Measurements from ENCODE around the gene TEKT5. TPM values are rescaled to one million over a fixed set of nuclear protein-coding genes. Genes with fewer than 3 reads are reported as not detected.

Gene TEKT5
- total RNA-seq, 2 donors from 2014 or later, result 0.36 to 3.9 TPM

DNA sequence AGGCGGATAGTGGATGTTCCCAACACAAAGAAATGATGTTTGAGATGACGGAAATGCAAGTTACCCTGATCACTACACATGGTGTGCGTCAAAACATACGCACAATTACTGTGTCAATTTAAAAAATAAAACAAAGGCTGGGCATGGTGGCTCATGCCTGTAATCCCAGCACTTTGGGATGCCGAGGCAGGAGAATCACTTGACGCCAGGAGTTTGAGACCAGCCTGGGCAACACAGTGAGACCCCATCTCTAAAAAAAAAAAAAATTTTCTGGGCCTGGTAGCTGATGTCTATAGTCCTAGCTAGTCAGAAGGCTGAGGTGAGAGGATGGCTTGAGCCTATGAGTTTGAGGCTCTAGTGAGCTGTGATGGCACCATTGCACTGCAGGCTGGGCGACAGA is 51.8 kb downstream of the TEKT5 start:
- no peaks in the 10 kb centered on the region for H3K9me3 ChIP-seq
- H3K27ac ChIP-seq, result no peak overlapping the region
- TF ChIP-seq POLR2AphosphoS5 (IDR thresholded peaks at IDR 0.05) (no peak), CTCF (IDR thresholded peaks at IDR 0.05) (no peak), POLR2A (IDR thresholded peaks at IDR 0.05) (no peak)
- no peaks in the 10 kb centered on the region for H3K4me1 ChIP-seq (replicated peaks)
- no peaks in the 10 kb centered on the region for H3K36me3 ChIP-seq
- no peak for DNase-seq (ENCODE audit: low spot score)
- 88% methylated on average over 7 of the region's 7 CpGs for WGBS
- intact Hi-C loops (cut with DNase I), result no loop called here
- no peaks in the 10 kb centered on the region for H3K27me3 ChIP-seq (replicated peaks; ENCODE audit: insufficient read depth)
- H3K4me3 ChIP-seq, result no peak overlapping the region

- TF ChIP-seq POLR2A (IDR thresholded peaks at IDR 0.05), result no peak
- no peak for TF ChIP-seq CTCF (IDR thresholded peaks at IDR 0.05)
- no peak for TF ChIP-seq POLR2AphosphoS5 (IDR thresholded peaks at IDR 0.05)
- Histone ChIP-seq H3K4me1 (replicated peaks) (no peaks in the 10 kb centered on the region), H3K27ac (no peak overlapping the region), H3K9me3 (no peaks in the 10 kb centered on the region), H3K27me3 (replicated peaks; ENCODE audit: insufficient read depth) (no peaks in the 10 kb centered on the region), H3K4me3 (no peak overlapping the region), H3K36me3 (no peaks in the 10 kb centered on the region)
- no peak for DNase-seq (ENCODE audit: low spot score)
- 72% methylated on average over 6 of the region's 6 CpGs for WGBS
- intact Hi-C loops (cut with DNase I), result no loop called here
These were observed 52.5 kb downstream of the TEKT5 start for GRCh38 chr16:10641953-10642949.

DNA sequence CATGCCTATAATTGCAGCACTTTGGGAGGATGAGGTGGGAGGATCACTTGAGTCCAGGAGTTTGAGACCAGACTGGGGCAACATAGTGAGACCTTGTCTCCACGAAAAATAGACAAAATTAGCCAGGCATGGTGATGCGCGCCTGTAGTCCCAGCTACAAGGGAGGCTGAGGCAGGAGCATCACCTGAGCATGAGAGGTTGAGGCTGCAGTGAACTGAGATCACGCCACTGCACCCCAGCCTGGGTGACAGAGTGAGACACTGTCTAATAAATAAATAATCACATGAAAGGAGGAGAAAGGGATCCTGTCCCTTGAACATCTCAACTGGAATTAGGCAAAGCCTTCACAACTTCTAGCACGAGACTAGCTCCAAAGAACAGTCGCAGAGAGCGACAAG is 53.2 kb downstream of the TEKT5 start:
- 93% methylated on average over 7 of the region's 7 CpGs for WGBS
- no peak overlapping the region for H3K4me3 ChIP-seq
- no peaks in the 10 kb centered on the region for H3K9me3 ChIP-seq
- no peaks in the 10 kb centered on the region for H3K4me1 ChIP-seq (replicated peaks)
- H3K27ac ChIP-seq, result no peak overlapping the region
- DNase-seq (ENCODE audit: low spot score), result no peak
- no peaks in the 10 kb centered on the region for H3K36me3 ChIP-seq
- H3K27me3 ChIP-seq (replicated peaks; ENCODE audit: insufficient read depth), result no peaks in the 10 kb centered on the region
- intact Hi-C loops (cut with DNase I), result no loop called here
- TF ChIP-seq POLR2AphosphoS5 (IDR thresholded peaks at IDR 0.05) (no peak), CTCF (IDR thresholded peaks at IDR 0.05) (no peak), POLR2A (IDR thresholded peaks at IDR 0.05) (no peak)

DNA sequence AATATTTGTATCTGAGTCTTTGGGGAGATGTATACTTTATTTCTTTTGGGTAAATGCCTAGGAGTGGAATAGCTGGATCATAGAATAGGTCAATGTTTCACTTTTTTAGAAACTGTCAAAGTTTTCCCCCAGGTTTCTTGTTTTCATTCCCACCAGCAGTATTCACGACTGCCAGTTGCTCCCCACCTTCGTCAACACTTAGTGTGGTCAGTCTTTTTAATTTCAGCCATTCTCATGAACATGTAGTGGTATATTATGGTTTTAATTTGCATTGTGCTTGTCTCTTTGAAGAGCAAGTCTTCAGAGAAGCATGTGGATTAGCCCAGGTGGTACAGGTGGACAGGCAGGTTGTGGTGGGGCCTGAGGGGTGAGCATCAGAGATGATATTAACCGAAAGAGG is 53.8 kb downstream of the TEKT5 start:
- Histone ChIP-seq H3K4me3 (no peak overlapping the region), H3K4me1 (replicated peaks) (no peaks in the 10 kb centered on the region), H3K27me3 (replicated peaks; ENCODE audit: insufficient read depth) (no peaks in the 10 kb centered on the region), H3K9me3 (no peaks in the 10 kb centered on the region), H3K27ac (no peak overlapping the region), H3K36me3 (no peaks in the 10 kb centered on the region)
- TF ChIP-seq CTCF (IDR thresholded peaks at IDR 0.05) (no peak), POLR2A (IDR thresholded peaks at IDR 0.05) (no peak), POLR2AphosphoS5 (IDR thresholded peaks at IDR 0.05) (no peak)
- 93% methylated on average over 3 of the region's 3 CpGs for WGBS
- intact Hi-C loops (cut with DNase I), result no loop called here
- no peak for DNase-seq (ENCODE audit: low spot score)

- WGBS, result 74% methylated on average over 6 of the region's 6 CpGs
- H3K4me3 ChIP-seq, result no peak overlapping the region
- H3K27me3 ChIP-seq (replicated peaks; ENCODE audit: insufficient read depth), result no peaks in the 10 kb centered on the region
- intact Hi-C loops (cut with DNase I), result no loop called here
- no peaks in the 10 kb centered on the region for H3K9me3 ChIP-seq
- H3K4me1 ChIP-seq (replicated peaks), result no peaks in the 10 kb centered on the region
- H3K27ac ChIP-seq, result no peak overlapping the region
- no peak for DNase-seq (ENCODE audit: low spot score)
- TF ChIP-seq POLR2A (IDR thresholded peaks at IDR 0.05), result no peak
- TF ChIP-seq CTCF (IDR thresholded peaks at IDR 0.05), result no peak
- TF ChIP-seq POLR2AphosphoS5 (IDR thresholded peaks at IDR 0.05), result no peak
- no peaks in the 10 kb centered on the region for H3K36me3 ChIP-seq
These were observed 56.6 kb downstream of the TEKT5 start for GRCh38 chr16:10638101-10638500.
